Karpas-422 (cell line): Measurements from ENCODE around the gene ZNF462. TPM values are rescaled to one million over a fixed set of nuclear protein-coding genes. Genes with fewer than 3 reads are reported as not detected.

ENCODE experiments used
- DNase-seq: peaks from one replicate; pipeline ENCODE4 v3.0.0-alpha.2; 2015
- H2AFZ ChIP-seq: fragments of 200-600 bp; sonication (generic); 2 replicates; pipeline ENCODE4 v1.6.1; 2014; ENCODE audit warnings: antibody characterized with exemption, low read length, mixed read lengths
- H3K27ac ChIP-seq: fragments of 200-600 bp; sonication (generic); 2 replicates; pipeline ENCODE4 v1.5.1; 2014; ENCODE audit warnings: mild to moderate bottlenecking, low read length, moderate library complexity
- H3K27me3 ChIP-seq: fragments of 200-600 bp; sonication (generic); 2 replicates; pipeline ENCODE4 v1.6.1; 2014; ENCODE audit warnings: low read length, mixed read lengths
- H3K36me3 ChIP-seq: fragments of 200-600 bp; sonication (generic); 2 replicates; pipeline ENCODE4 v1.6.1; 2014; ENCODE audit warnings: low read length, mixed read lengths; ENCODE audit not compliant: insufficient read depth
- H3K4me1 ChIP-seq: fragments of 200-600 bp; sonication (generic); 2 replicates; pipeline ENCODE4 v1.6.1; 2014; ENCODE audit warnings: mild to moderate bottlenecking, low read length, mixed read lengths
- H3K4me2 ChIP-seq: fragments of 200-600 bp; sonication (generic); 2 replicates; pipeline ENCODE4 v1.6.1; 2014; ENCODE audit warnings: low read length, low read depth, mild to moderate bottlenecking; ENCODE audit not compliant: poor library complexity, severe bottlenecking
- H3K4me3 ChIP-seq: fragments of 200-600 bp; sonication (generic); 2 replicates; pipeline ENCODE4 v1.5.1; 2014; ENCODE audit warnings: mild to moderate bottlenecking, antibody characterized with exemption, low read length, mixed read lengths
- H3K79me2 ChIP-seq: fragments of 200-600 bp; sonication (generic); 2 replicates; pipeline ENCODE4 v1.6.1; 2014; ENCODE audit warnings: mild to moderate bottlenecking, low read length, mixed read lengths
- H3K9ac ChIP-seq: fragments of 200-600 bp; sonication (generic); 2 replicates; pipeline ENCODE4 v1.6.0; 2014; ENCODE audit warnings: low read length
- H3K9me2 ChIP-seq: fragments of 200-600 bp; sonication (generic), shearing (Covaris generic); replicated peaks from 2 replicates; pipeline ENCODE4 v1.6.0; 2014; ENCODE audit warnings: mild to moderate bottlenecking, low read length, moderate library complexity; ENCODE audit not compliant: insufficient read depth
- H3K9me3 ChIP-seq: fragments of 300-700, 200-600 bp; sonication (generic); 2 replicates; pipeline ENCODE4 v1.6.1; 2014; ENCODE audit warnings: low read length, mixed read lengths
- H4K20me1 ChIP-seq: fragments of 200-600 bp; sonication (generic); 2 replicates; pipeline ENCODE4 v1.6.1; 2014; ENCODE audit warnings: mild to moderate bottlenecking, antibody characterized with exemption, low read length, low read depth; ENCODE audit not compliant: insufficient read depth
- total RNA-seq: library from RNA; depleted of rRNA; stranded (reverse); fragments of >200 nt; shearing (Covaris generic); gene quantifications from 2 replicates; pipeline ENCODE4 v1.2.3, GENCODE V29; 2014; ENCODE audit warnings: low replicate concordance; rRNA removed

ZNF462 gene, protein sequence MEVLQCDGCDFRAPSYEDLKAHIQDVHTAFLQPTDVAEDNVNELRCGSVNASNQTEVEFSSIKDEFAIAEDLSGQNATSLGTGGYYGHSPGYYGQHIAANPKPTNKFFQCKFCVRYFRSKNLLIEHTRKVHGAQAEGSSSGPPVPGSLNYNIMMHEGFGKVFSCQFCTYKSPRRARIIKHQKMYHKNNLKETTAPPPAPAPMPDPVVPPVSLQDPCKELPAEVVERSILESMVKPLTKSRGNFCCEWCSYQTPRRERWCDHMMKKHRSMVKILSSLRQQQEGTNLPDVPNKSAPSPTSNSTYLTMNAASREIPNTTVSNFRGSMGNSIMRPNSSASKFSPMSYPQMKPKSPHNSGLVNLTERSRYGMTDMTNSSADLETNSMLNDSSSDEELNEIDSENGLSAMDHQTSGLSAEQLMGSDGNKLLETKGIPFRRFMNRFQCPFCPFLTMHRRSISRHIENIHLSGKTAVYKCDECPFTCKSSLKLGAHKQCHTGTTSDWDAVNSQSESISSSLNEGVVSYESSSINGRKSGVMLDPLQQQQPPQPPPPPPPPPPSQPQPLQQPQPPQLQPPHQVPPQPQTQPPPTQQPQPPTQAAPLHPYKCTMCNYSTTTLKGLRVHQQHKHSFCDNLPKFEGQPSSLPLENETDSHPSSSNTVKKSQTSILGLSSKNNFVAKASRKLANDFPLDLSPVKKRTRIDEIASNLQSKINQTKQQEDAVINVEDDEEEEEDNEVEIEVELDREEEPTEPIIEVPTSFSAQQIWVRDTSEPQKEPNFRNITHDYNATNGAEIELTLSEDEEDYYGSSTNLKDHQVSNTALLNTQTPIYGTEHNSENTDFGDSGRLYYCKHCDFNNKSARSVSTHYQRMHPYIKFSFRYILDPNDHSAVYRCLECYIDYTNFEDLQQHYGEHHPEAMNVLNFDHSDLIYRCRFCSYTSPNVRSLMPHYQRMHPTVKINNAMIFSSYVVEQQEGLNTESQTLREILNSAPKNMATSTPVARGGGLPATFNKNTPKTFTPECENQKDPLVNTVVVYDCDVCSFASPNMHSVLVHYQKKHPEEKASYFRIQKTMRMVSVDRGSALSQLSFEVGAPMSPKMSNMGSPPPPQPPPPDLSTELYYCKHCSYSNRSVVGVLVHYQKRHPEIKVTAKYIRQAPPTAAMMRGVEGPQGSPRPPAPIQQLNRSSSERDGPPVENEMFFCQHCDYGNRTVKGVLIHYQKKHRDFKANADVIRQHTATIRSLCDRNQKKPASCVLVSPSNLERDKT (N-terminal part only)
- total RNA-seq = not detected in 2 replicates

DNA sequence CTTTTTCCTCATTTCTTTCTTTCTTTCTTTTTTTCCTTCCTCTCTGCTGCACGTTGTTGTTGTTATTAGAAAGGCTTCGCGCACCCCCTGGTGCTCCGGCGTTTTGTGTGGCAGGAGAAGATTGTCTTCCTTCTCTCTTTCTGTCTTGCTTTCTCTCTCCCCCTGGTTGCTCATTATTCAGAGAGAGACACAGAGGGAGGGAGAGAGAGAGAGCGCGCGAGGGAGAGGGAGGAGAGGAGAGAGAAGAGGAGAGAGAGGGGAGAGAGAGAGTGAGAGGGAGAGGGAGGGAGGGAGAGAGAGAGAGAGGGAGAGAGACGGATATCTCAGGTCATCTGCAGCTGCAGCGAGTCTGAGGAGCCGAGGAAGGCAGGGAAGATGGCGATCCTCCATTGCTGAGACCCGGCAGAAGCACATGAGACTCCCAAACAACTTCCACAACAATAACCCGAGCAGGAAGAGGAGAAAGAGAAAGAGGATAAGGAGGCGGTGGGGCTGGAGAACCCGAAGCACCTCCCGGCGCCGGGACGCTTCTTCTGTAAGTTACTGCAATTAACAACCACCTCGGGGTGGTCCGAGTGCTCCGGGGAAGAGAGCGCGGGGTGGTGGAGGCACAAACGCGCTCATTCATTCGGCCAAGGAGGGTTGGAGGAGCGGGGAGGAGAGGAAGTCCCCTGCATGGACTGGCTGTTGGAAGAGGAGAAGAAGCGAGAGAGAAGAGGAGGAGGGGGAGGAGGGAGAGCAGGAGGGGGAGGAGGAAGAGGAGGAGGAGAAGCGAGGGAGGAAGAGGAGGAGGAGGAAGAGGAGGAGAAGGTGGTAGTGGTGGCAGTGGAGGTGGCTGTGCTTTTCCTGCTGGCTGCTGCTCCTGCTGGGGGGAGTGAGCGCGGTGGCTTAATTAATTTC is at the start of gene ZNF462:
TSS of gene ZNF462 (plus strand) at position 346 of the 900 bp plus-strand sequence. CDS start 60,218 bp downstream, outside the sequence.
- no peaks in the 10 kb centered on the region for H4K20me1 ChIP-seq
- H3K36me3 ChIP-seq = no peaks in the 10 kb centered on the region
- no peak within 1 kb of the TSS for H3K4me3 ChIP-seq
- H3K27me3 ChIP-seq = no peaks in the 10 kb centered on the region
- H3K9me2 ChIP-seq = no peaks in the 10 kb centered on the region
- no peaks in the 10 kb centered on the region for H3K9me3 ChIP-seq
- H3K4me1 ChIP-seq = no peaks in the 10 kb centered on the region
- H3K9ac ChIP-seq = no peak within 1 kb of the TSS
- DNase-seq = no peak
- no peak within 1 kb of the TSS for H2AFZ ChIP-seq
- H3K27ac ChIP-seq = no peak within 1 kb of the TSS
- H3K79me2 ChIP-seq = no peaks in the 10 kb centered on the region
- H3K4me2 ChIP-seq = no peak within 1 kb of the TSS

DNA sequence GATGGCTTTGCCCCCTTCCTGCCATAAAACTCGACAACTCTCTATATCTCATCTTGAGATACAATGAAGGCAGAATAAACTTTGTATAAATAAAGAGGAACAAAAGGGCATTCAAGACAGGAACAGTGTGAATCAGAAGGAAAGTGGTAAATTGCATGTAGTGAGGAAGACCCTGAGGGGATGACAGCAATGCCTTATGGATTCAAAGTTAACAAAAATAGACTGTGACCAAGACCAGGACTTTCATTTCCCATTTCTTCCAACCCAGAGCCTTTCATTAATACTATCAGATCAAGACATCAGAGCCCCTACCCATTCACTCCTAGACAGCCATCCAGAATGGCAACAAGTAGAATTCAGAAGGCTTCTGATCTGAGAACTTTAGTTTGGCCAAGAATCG is 46.4 kb upstream of the ZNF462 start:
- Histone ChIP-seq H3K27me3 (no peaks in the 10 kb centered on the region), H3K9ac (no peak overlapping the region), H3K27ac (no peak overlapping the region), H3K9me3 (no peaks in the 10 kb centered on the region), H2AFZ (no peak overlapping the region), H4K20me1 (no peaks in the 10 kb centered on the region), H3K9me2 (no peaks in the 10 kb centered on the region), H3K4me3 (no peak overlapping the region), H3K36me3 (no peaks in the 10 kb centered on the region), H3K79me2 (no peaks in the 10 kb centered on the region), H3K4me2 (no peak overlapping the region), H3K4me1 (no peaks in the 10 kb centered on the region)
- DNase-seq = no peak

DNA sequence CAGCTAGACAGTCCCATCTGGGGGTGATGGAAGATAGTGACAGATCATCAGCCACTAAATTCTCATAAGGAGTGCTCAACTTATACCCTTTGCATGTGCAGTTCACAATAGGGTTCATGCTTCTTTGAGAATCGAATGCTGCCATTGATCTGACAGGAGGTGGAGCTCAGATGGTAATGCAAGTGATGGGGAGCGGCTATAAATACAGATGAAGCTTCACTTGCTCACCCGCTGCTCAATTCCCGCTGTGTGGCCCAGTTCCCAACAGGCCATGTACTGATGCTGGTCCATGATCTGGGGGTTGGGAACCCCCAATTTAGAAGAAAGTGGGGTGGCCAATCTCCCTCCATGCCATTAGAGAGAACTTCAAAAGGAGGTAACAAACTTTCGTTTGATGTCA is 44.9 kb upstream of the ZNF462 start:
- no peaks in the 10 kb centered on the region for H3K4me1 ChIP-seq
- no peak overlapping the region for H3K9ac ChIP-seq
- no peak overlapping the region for H3K4me2 ChIP-seq
- DNase-seq = no peak
- H3K79me2 ChIP-seq = no peaks in the 10 kb centered on the region
- no peaks in the 10 kb centered on the region for H3K9me2 ChIP-seq
- no peak overlapping the region for H3K27ac ChIP-seq
- no peaks in the 10 kb centered on the region for H3K36me3 ChIP-seq
- H3K4me3 ChIP-seq = no peak overlapping the region
- no peaks in the 10 kb centered on the region for H4K20me1 ChIP-seq
- no peaks in the 10 kb centered on the region for H3K27me3 ChIP-seq
- H3K9me3 ChIP-seq = no peaks in the 10 kb centered on the region
- no peak overlapping the region for H2AFZ ChIP-seq

DNA sequence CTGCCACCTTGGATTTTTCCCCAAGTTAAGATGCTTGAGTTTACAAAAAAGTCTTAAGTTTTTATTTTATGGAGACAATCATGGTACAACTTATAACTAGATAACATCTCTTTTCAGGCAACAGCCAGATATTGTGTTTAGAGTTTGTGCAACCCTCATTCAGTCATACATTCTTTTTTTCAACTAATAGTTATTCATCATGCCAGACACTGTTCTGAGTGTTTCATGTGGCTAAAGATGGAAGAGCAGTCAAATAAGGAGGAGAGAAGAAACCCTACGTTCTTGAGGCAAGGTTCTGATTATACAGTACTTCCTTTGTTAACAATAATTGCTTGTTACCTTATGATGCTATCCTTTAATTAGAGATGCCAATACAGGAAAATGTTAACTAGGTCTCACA is 42.1 kb upstream of the ZNF462 start:
- Histone ChIP-seq H3K4me1 (no peaks in the 10 kb centered on the region), H3K9me3 (no peaks in the 10 kb centered on the region), H4K20me1 (no peaks in the 10 kb centered on the region)

DNA sequence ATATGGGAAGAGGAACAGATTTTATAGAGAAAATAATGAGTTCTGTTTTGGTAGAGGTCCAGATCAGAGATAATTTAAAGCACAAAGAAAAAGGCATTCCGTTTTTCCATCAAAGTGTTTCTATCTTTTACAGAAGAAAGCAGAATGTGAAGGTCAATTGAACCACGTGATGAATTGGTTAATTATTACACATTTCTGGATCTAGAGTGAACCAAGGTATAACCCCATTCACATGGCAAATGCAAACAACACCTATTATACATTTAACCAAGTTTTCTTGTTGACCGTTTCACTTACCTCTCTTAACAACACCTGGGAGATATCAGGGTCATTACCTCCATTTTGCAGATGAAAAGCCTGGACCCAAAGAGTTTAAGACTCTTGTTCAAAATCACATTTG is 34.9 kb upstream of the ZNF462 start:
- no peaks in the 10 kb centered on the region for H3K27me3 ChIP-seq
- H2AFZ ChIP-seq = no peak overlapping the region
- no peaks in the 10 kb centered on the region for H3K79me2 ChIP-seq
- H4K20me1 ChIP-seq = no peaks in the 10 kb centered on the region
- DNase-seq = no peak
- H3K4me2 ChIP-seq = no peak overlapping the region
- H3K4me3 ChIP-seq = no peak overlapping the region
- H3K9ac ChIP-seq = no peak overlapping the region
- no peaks in the 10 kb centered on the region for H3K36me3 ChIP-seq
- H3K9me3 ChIP-seq = no peaks in the 10 kb centered on the region
- H3K4me1 ChIP-seq = no peaks in the 10 kb centered on the region
- no peak overlapping the region for H3K27ac ChIP-seq
- H3K9me2 ChIP-seq = no peaks in the 10 kb centered on the region; the same call in 1 of the 2 replicates

More for the DNA sequence above, 42.1 kb upstream of the ZNF462 start:
- DNase-seq = no peak
- H2AFZ ChIP-seq = no peak overlapping the region
- H3K9me2 ChIP-seq = no peaks in the 10 kb centered on the region
- H3K9ac ChIP-seq = no peak overlapping the region
- no peak overlapping the region for H3K4me2 ChIP-seq
- H3K27me3 ChIP-seq = no peaks in the 10 kb centered on the region
- H3K27ac ChIP-seq = no peak overlapping the region
- H3K36me3 ChIP-seq = no peaks in the 10 kb centered on the region
- no peaks in the 10 kb centered on the region for H3K79me2 ChIP-seq
- no peak overlapping the region for H3K4me3 ChIP-seq

DNA sequence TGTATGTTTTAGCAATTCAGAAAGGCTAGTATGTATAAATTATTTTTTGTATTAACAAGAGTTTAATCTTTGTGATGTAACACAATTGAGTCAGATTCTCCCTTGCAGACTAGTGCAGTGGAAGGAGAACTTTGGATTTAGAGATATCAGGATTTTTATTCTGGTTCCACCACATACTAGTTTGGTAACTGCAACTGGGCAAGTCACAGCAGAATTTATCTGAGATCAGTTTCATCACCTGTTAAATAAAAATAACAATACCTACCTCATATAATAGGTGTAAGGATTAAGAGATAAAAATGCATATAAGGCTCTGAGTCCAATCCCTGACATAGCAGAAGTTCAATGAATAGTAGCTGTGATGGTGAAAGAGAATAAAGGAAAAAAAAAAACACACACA is 34.0 kb upstream of the ZNF462 start:
- H3K27ac ChIP-seq = no peak overlapping the region
- no peak overlapping the region for H2AFZ ChIP-seq
- H3K9me3 ChIP-seq = no peaks in the 10 kb centered on the region
- no peak overlapping the region for H3K4me2 ChIP-seq
- no peak overlapping the region for H3K9ac ChIP-seq
- no peaks in the 10 kb centered on the region for H3K79me2 ChIP-seq
- H3K4me1 ChIP-seq = no peaks in the 10 kb centered on the region
- DNase-seq = no peak
- H4K20me1 ChIP-seq = no peaks in the 10 kb centered on the region
- no peaks in the 10 kb centered on the region for H3K27me3 ChIP-seq
- no peak overlapping the region for H3K4me3 ChIP-seq
- no peaks in the 10 kb centered on the region; the same call in 1 of the 2 replicates for H3K9me2 ChIP-seq
- no peaks in the 10 kb centered on the region for H3K36me3 ChIP-seq

DNA sequence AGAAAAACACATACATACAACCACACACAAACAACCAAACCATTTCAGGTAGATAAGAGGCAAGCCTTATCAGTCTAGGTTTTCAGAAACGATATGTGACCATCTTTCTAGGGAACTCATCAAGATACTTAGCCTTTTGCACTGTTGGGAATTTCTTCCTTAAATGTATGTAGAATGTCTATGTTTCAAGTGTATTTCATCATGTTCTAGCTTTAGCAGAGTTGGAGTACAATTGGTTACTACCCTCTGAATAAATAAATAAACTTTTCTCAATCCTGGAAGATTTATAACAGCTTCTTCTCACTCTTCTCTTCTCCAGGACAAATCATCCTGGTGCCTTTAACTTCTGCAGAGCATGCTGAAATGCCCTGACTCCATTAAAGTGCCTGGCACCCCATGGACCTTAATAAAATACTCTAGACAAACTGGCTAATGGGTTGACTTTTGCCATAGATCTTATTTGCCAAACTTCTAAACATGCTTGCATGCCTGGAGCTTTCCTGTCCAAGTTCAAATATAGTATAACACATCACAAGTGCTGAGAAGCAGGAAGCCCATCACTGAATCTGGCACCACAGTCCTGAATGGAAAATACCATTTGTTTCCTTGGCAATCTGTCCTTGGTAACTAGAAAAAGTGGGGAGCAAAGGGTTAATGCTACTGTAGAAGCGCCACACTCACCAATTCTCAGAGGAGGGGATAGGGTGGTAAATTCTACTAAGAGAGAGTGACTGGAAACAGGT is 33.1 kb upstream of the ZNF462 start:
- H3K79me2 ChIP-seq = no peaks in the 10 kb centered on the region
- H2AFZ ChIP-seq = no peak overlapping the region
- H3K4me2 ChIP-seq = no peak overlapping the region
- no peak for DNase-seq
- no peaks in the 10 kb centered on the region for H3K27me3 ChIP-seq
- no peak overlapping the region for H3K27ac ChIP-seq
- no peaks in the 10 kb centered on the region for H3K9me3 ChIP-seq
- H4K20me1 ChIP-seq = no peaks in the 10 kb centered on the region
- H3K36me3 ChIP-seq = no peaks in the 10 kb centered on the region
- no peak overlapping the region for H3K9ac ChIP-seq
- no peaks in the 10 kb centered on the region for H3K4me1 ChIP-seq
- H3K4me3 ChIP-seq = no peak overlapping the region
- H3K9me2 ChIP-seq = no peaks in the 10 kb centered on the region; the same call in 1 of the 2 replicates
